Trophoblast cell (in vitro differentiated cells and primary cell): ENCODE results near the gene DPYD.

ENCODE experiments used
- DNase-seq, 2 donors: peaks; one replicate each; pipeline ENCODE4 v3.0.0-alpha.2; 2016
- H2AFZ ChIP-seq: 2 replicates; pipeline ENCODE4 v1.6.1; 2013; ENCODE audit warnings: low read length, moderate library complexity, mild to moderate bottlenecking; ENCODE audit not compliant: insufficient read depth, poor library complexity
- H2AK5ac ChIP-seq: 2 replicates; pipeline ENCODE4 v1.6.1; 2013; ENCODE audit warnings: mild to moderate bottlenecking, low read length
- H2BK120ac ChIP-seq: 2 replicates; pipeline ENCODE4 v1.6.1; 2013; ENCODE audit warnings: low read length, mild to moderate bottlenecking, moderate library complexity; ENCODE audit not compliant: insufficient read depth, poor library complexity
- H2BK12ac ChIP-seq: 2 replicates; pipeline ENCODE4 v1.6.1; 2013; ENCODE audit warnings: mild to moderate bottlenecking, low read length, moderate library complexity
- H2BK5ac ChIP-seq: 2 replicates; pipeline ENCODE4 v1.6.1; 2013; ENCODE audit warnings: low read length, low read depth, moderate library complexity, mild to moderate bottlenecking; ENCODE audit not compliant: poor library complexity
- H3K14ac ChIP-seq: 2 replicates; pipeline ENCODE4 v1.6.1; 2013; ENCODE audit warnings: mild to moderate bottlenecking, low read length
- H3K18ac ChIP-seq: 2 replicates; pipeline ENCODE4 v1.6.1; 2013; ENCODE audit warnings: mild to moderate bottlenecking, low read length
- H3K23ac ChIP-seq: 2 replicates; pipeline ENCODE4 v1.6.1; 2013; ENCODE audit warnings: low read length
- H3K27ac ChIP-seq: 2 replicates; pipeline ENCODE4 v1.5.1; 2013; ENCODE audit warnings: low read depth, mild to moderate bottlenecking, inconsistent platforms, low read length, moderate library complexity
- H3K27me3 ChIP-seq: 2 replicates; pipeline ENCODE4 v1.6.1; 2013; ENCODE audit warnings: inconsistent platforms, mild to moderate bottlenecking, low read length, moderate library complexity; ENCODE audit not compliant: insufficient read depth
- H3K36me3 ChIP-seq, 2 experiments: 1 replicate in 1 of 2; 2 replicates in 1 of 2; pipeline ENCODE4 v1.6.1; 2013; ENCODE audit warnings: low read length in 2 of 2, mild to moderate bottlenecking in 2 of 2, moderate library complexity in 1 of 2; ENCODE audit not compliant: insufficient read depth in 2 of 2, control insufficient read depth in 1 of 2
- H3K4ac ChIP-seq: 2 replicates; pipeline ENCODE4 v1.6.1; 2013; ENCODE audit warnings: low read depth, mild to moderate bottlenecking, low read length, moderate library complexity
- H3K4me1 ChIP-seq, 2 experiments: 1 replicate in 1 of 2; 2 replicates in 1 of 2; pipeline ENCODE4 v1.6.1; 2013; ENCODE audit warnings: low read length in 2 of 2, mild to moderate bottlenecking in 2 of 2, moderate library complexity in 1 of 2; ENCODE audit not compliant: insufficient read depth in 2 of 2, control insufficient read depth in 1 of 2
- H3K4me2 ChIP-seq: 2 replicates; pipeline ENCODE4 v1.6.1; 2013; ENCODE audit warnings: inconsistent platforms, mild to moderate bottlenecking, low read length, moderate library complexity
- H3K4me3 ChIP-seq: 2 replicates; pipeline ENCODE4 v1.5.1; 2013; ENCODE audit warnings: mild to moderate bottlenecking, low read depth, low read length, inconsistent platforms
- H3K79me1 ChIP-seq: one replicate; pipeline ENCODE4 v1.6.1; 2013; ENCODE audit warnings: low read length
- H3K79me2 ChIP-seq: 2 replicates; pipeline ENCODE4 v1.6.1; 2013; ENCODE audit warnings: low read length, mild to moderate bottlenecking; ENCODE audit not compliant: control insufficient read depth, insufficient read depth, poor library complexity
- H3K9ac ChIP-seq: 2 replicates; pipeline ENCODE4 v1.6.1; 2013; ENCODE audit warnings: mild to moderate bottlenecking, low read length
- H3K9me3 ChIP-seq: 2 replicates; pipeline ENCODE4 v1.6.1; 2013; ENCODE audit warnings: low read depth, mild to moderate bottlenecking, control low read depth, inconsistent platforms, low read length; ENCODE audit not compliant: insufficient read depth
- H4K12ac ChIP-seq: 2 replicates; pipeline ENCODE4 v1.6.1; 2013; ENCODE audit warnings: low read depth, mild to moderate bottlenecking, low read length, moderate library complexity
- H4K8ac ChIP-seq: 2 replicates; pipeline ENCODE4 v1.6.1; 2013; ENCODE audit warnings: low read depth, mild to moderate bottlenecking, low read length, moderate library complexity
- H4K91ac ChIP-seq: one replicate; pipeline ENCODE4 v1.6.1; 2013; ENCODE audit warnings: low read depth, mild to moderate bottlenecking, low read length, moderate library complexity
- WGBS: extraction: QIAGEN DNeasy Blood & Tissue Kit; methylation state at CpG from one replicate; pipeline ENCODE4 v1.1.7; 2013; ENCODE audit warnings: missing lambda C conversion rate; ENCODE audit not compliant: insufficient read length, insufficient coverage; ENCODE audit errors: extremely low coverage; 5-methylcytosine and 5-hydroxymethylcytosine counted together

Gene DPYD

GRCh38 chr1:97114842-97115241 is 806.0 kb downstream of the DPYD start:
- Histone ChIP-seq H4K8ac (no peak overlapping the region), H3K9me3 (no peaks in the 10 kb centered on the region), H3K9ac (no peak overlapping the region), H3K36me3 (no peaks in the 10 kb centered on the region), H3K4ac (no peak overlapping the region), H2BK5ac (no peak overlapping the region), H2AK5ac (no peak overlapping the region), H2BK12ac (no peak overlapping the region), H2BK120ac (no peak overlapping the region), H3K4me2 (no peak overlapping the region), H3K27ac (no peak overlapping the region), H3K14ac (no peak overlapping the region), H3K18ac (no peak overlapping the region), H3K27me3 (no peaks in the 10 kb centered on the region), H2AFZ (no peak overlapping the region), H4K12ac (no peak overlapping the region), H4K91ac (no peak overlapping the region), H3K23ac (no peak overlapping the region), H3K79me1 (no peaks in the 10 kb centered on the region), H3K4me1 (no peaks in the 10 kb centered on the region), H3K79me2 (no peaks in the 10 kb centered on the region), H3K4me3 (no peak overlapping the region)
- no peak for DNase-seq
- no CpG with 5 or more reads among the region's 2 CpGs for WGBS

DNA sequence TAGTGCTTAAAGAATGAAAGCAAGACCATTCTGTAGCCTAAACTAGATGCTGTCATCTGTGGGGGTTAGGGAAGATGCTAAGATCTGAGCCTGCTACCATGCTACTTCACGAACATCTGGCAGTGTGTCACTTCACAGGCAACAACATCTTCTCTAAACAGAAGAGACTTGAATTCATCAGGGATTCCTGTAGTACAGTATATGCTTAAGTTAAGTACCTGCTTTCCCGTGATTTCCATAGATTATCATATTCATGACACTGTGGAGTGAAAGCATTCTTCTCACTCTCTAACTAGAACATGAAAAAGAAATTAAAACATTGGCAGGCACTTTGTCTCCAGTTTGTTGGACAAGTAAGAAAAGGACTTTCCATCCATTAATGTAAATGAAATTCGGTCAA is 808.4 kb downstream of the DPYD start:
- no peaks in the 10 kb centered on the region for H3K27me3 ChIP-seq
- no peak overlapping the region for H3K18ac ChIP-seq
- no peak overlapping the region for H2BK120ac ChIP-seq
- H4K8ac ChIP-seq: no peak overlapping the region
- H3K14ac ChIP-seq: no peak overlapping the region
- no peak overlapping the region for H3K4ac ChIP-seq
- H3K27ac ChIP-seq: no peak overlapping the region
- H2AFZ ChIP-seq: no peak overlapping the region
- no peak overlapping the region for H3K9ac ChIP-seq
- no peaks in the 10 kb centered on the region for H3K36me3 ChIP-seq
- H3K4me1 ChIP-seq: no peaks in the 10 kb centered on the region
- H2BK5ac ChIP-seq: no peak overlapping the region
- H4K12ac ChIP-seq: no peak overlapping the region
- no peak overlapping the region for H2AK5ac ChIP-seq
- WGBS: no CpG with 5 or more reads among the region's 3 CpGs
- no peak overlapping the region for H2BK12ac ChIP-seq
- no peaks in the 10 kb centered on the region for H3K79me2 ChIP-seq
- no peaks in the 10 kb centered on the region for H3K9me3 ChIP-seq
- H3K4me3 ChIP-seq: no peak overlapping the region
- no peak for DNase-seq
- no peak overlapping the region for H4K91ac ChIP-seq
- H3K23ac ChIP-seq: no peak overlapping the region
- no peaks in the 10 kb centered on the region for H3K79me1 ChIP-seq
- no peak overlapping the region for H3K4me2 ChIP-seq

- Histone ChIP-seq H3K23ac (no peak overlapping the region), H3K9me3 (no peaks in the 10 kb centered on the region), H3K79me2 (no peaks in the 10 kb centered on the region), H2BK120ac (no peak overlapping the region), H3K9ac (no peak overlapping the region), H3K4me3 (no peak overlapping the region), H3K14ac (no peak overlapping the region), H3K4ac (no peak overlapping the region), H2BK5ac (no peak overlapping the region), H3K27me3 (no peaks in the 10 kb centered on the region), H3K4me2 (no peak overlapping the region), H3K79me1 (no peaks in the 10 kb centered on the region), H4K12ac (no peak overlapping the region), H2AFZ (no peak overlapping the region), H4K8ac (no peak overlapping the region), H2BK12ac (no peak overlapping the region), H2AK5ac (no peak overlapping the region), H3K36me3 (peaks cover 0 to 2% of the 10 kb centered on the region in 2 experiments), H3K4me1 (no peaks in the 10 kb centered on the region), H3K27ac (no peak overlapping the region), H3K18ac (no peak overlapping the region), H4K91ac (no peak overlapping the region)
- WGBS: no CpG with 5 or more reads among the region's 1 CpG
- no peak for DNase-seq
These were observed 812.7 kb downstream of the DPYD start for GRCh38 chr1:97108179-97108578.

- Histone ChIP-seq H3K79me1 (no peaks in the 10 kb centered on the region), H3K4me1 (no peaks in the 10 kb centered on the region), H2BK120ac (no peak overlapping the region), H2BK5ac (no peak overlapping the region), H4K91ac (no peak overlapping the region), H4K12ac (no peak overlapping the region), H3K36me3 (peaks cover 0 to 2% of the 10 kb centered on the region in 2 experiments), H3K9me3 (no peaks in the 10 kb centered on the region), H3K18ac (no peak overlapping the region), H3K27me3 (no peaks in the 10 kb centered on the region), H2AK5ac (no peak overlapping the region), H2BK12ac (no peak overlapping the region), H4K8ac (no peak overlapping the region), H3K23ac (no peak overlapping the region), H3K4me2 (no peak overlapping the region), H2AFZ (no peak overlapping the region), H3K4ac (no peak overlapping the region), H3K4me3 (no peak overlapping the region), H3K79me2 (no peaks in the 10 kb centered on the region), H3K9ac (no peak overlapping the region), H3K14ac (no peak overlapping the region), H3K27ac (peak overlapping the region; percentile 6)
- no peak for DNase-seq
- WGBS: no CpG with 5 or more reads among the region's 2 CpGs
These were observed 815.3 kb downstream of the DPYD start for GRCh38 chr1:97105531-97105930.
